ENCODE results near the gene PFKP.

- TF ChIP-seq POLR2AphosphoS5 (IDR thresholded peaks at IDR 0.05; ENCODE audit: low read depth, low read length) (no peak), POLR2A (IDR thresholded peaks at IDR 0.05; ENCODE audit: low read depth, low read length) (no peak), PAX5 (IDR thresholded peaks at IDR 0.05; ENCODE audit: insufficient read depth, low read length, severe bottlenecking) (no peak), TAF1 (IDR thresholded peaks at IDR 0.05; ENCODE audit: low read depth, low read length) (no peak)
Observed at GRCh38 chr10:3152566-3152935, 85.2 kb downstream of the PFKP start.

Data from GM12891 (cell line).